ENCODE measurements around the gene GRK4. TPM values are rescaled to one million over a fixed set of nuclear protein-coding genes. Genes with fewer than 3 reads are reported as not detected.

GRK4 gene
- total RNA-seq, 1 experiment from 2014 or later: 4.2 TPM

DNA sequence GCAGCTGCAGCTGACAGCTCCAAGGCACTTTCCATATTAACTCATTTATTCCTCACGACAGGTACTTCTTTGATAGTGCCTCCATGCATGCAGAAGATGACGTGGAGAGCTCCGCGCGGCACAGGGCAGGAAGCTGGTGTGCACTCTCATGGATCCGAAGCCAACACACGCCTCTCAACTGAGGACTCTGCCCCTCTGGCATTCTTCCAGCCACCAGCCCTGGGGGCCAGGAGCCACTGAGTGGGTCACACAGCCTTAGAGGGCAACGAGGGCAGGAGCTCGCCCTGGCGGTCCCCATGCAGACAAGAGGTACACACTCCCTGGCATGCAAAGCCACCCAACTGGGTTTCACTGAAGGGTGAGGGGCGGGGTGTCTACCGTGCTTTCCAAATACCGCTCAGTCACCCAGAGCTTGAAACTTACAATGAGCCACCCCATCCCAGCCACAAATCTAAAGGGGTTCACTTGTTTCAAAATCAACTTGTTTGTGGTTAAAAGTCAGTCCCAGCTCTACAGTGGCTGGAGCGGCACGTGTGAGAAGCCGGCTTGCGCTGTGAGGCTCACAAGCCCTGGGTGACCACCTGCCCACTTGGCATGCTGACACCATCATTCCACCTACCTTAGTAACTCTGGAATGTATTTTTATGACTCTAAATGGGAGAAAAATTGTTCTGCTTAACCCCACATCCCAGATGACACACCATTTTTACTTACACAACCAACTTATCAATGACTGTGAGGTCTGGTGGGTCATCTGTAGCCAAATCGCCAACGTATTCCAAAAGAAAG lies 16.4 kb upstream of the GRK4 start:
- peaks cover 77 to 88% of the 10 kb centered on the region in 2 experiments for H3K36me3 ChIP-seq (ENCODE audit: control insufficient read depth in 1 of 2, insufficient read depth in 2 of 2, low read length in 2 of 2)
- ChIA-PET RAD21 (ENCODE audit: low non-redundant PET in 1 of 2, low total read pairs in 2 of 2, uncharacterized antibody in 2 of 2, unreplicated experiment in 2 of 2) (no interaction called here), POLR2A (no interaction called here), CTCF (no interaction called here)
- no peaks in the 10 kb centered on the region for H3K27me3 ChIP-seq (ENCODE audit: insufficient read depth, low read length)
- no peak overlapping the region for H3K27ac ChIP-seq (ENCODE audit: low read depth, low read length)
- H3K79me2 ChIP-seq (ENCODE audit: insufficient read depth, low read length): peaks cover 62% of the 10 kb centered on the region
- no peaks in the 10 kb centered on the region for H3K9me3 ChIP-seq (ENCODE audit: control insufficient read depth in 1 of 2, insufficient read depth in 1 of 2, low read depth in 1 of 2, low read length in 2 of 2)
- DNase-seq (ENCODE audit: low read depth, low spot score): no peak
- TF ChIP-seq ZNF274 (IDR thresholded peaks at IDR 0.05; ENCODE audit: low read depth, low read length): no peak
- no peak for TF ChIP-seq FOSL1 (IDR thresholded peaks at IDR 0.05; ENCODE audit: low read depth)
- no peak for ATAC-seq
- H3K4me3 ChIP-seq (replicated peaks in 1 of 2; ENCODE audit: low read depth in 1 of 2, low read length in 2 of 2): no peak overlapping the region
- no peak overlapping the region for H2AFZ ChIP-seq (ENCODE audit: low read depth, low read length, poor library complexity, severe bottlenecking)
- H4K20me1 ChIP-seq (ENCODE audit: insufficient read depth): peaks cover 9% of the 10 kb centered on the region; the same call in 1 of the 2 replicates
- no peaks in the 10 kb centered on the region for H3K4me1 ChIP-seq (ENCODE audit: control insufficient read depth in 1 of 2, insufficient read depth in 2 of 2, low read length in 2 of 2)
- H3K9me2 ChIP-seq (ENCODE audit: insufficient read depth): no peaks in the 10 kb centered on the region
- no TSS peak for BruUV-seq (replicated peaks)
- intact Hi-C loops (cut with micrococcal nuclease): no loop called here
- no peak overlapping the region for H3K4me2 ChIP-seq (ENCODE audit: low read length)
- no peak overlapping the region for H3K9ac ChIP-seq (ENCODE audit: low read length)

DNA sequence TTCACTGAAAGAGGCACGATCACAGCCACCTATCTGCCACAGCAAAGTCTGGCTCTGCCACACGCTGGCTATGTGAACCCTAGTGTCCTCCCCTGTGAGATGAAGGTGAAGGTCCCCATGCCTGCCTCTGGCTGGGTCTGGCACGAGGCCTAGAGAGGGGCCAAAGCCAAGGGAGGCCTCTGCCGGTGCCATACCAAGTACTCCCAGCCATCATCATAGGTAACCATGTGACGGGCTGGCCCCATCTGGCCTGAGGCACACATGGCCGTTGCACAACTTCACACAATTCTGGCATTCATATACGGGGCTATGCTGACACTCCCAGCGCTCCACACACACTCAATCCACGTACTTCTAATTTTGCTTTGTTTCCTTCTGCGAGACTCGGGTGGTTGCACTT lies 15.4 kb upstream of the GRK4 start:
- ChIA-PET POLR2A (interaction anchor here (1.6 kb wide), 1 partner anchor 11 kb away, joined by 3 read pairs; no protein-coding TSS in a partner anchor), CTCF (interaction anchor here (1.6 kb wide), 1 partner anchor 12 kb away, joined by 5 read pairs; no protein-coding TSS in a partner anchor), RAD21 (ENCODE audit: low non-redundant PET in 1 of 2, low total read pairs in 2 of 2, uncharacterized antibody in 2 of 2, unreplicated experiment in 2 of 2) (no interaction called here)
- H3K9me2 ChIP-seq (ENCODE audit: insufficient read depth): no peaks in the 10 kb centered on the region
- intact Hi-C loops (cut with micrococcal nuclease): no loop called here
- H2AFZ ChIP-seq (ENCODE audit: low read depth, low read length, poor library complexity, severe bottlenecking): no peak overlapping the region
- H4K20me1 ChIP-seq (ENCODE audit: insufficient read depth): peaks cover 9% of the 10 kb centered on the region; the same call in 1 of the 2 replicates
- H3K4me2 ChIP-seq (ENCODE audit: low read length): no peak overlapping the region
- no peak for DNase-seq (ENCODE audit: low read depth, low spot score)
- BruUV-seq (replicated peaks): no TSS peak
- H3K9me3 ChIP-seq (ENCODE audit: control insufficient read depth in 1 of 2, insufficient read depth in 1 of 2, low read depth in 1 of 2, low read length in 2 of 2): no peaks in the 10 kb centered on the region
- no peaks in the 10 kb centered on the region for H3K27me3 ChIP-seq (ENCODE audit: insufficient read depth, low read length)
- no peaks in the 10 kb centered on the region for H3K4me1 ChIP-seq (ENCODE audit: control insufficient read depth in 1 of 2, insufficient read depth in 2 of 2, low read length in 2 of 2)
- H3K36me3 ChIP-seq (ENCODE audit: control insufficient read depth in 1 of 2, insufficient read depth in 2 of 2, low read length in 2 of 2): peaks cover 74 to 82% of the 10 kb centered on the region in 2 experiments
- no peak overlapping the region for H3K27ac ChIP-seq (ENCODE audit: low read depth, low read length)
- no peak overlapping the region for H3K9ac ChIP-seq (ENCODE audit: low read length)
- peaks cover 65% of the 10 kb centered on the region for H3K79me2 ChIP-seq (ENCODE audit: insufficient read depth, low read length)
- H3K4me3 ChIP-seq (replicated peaks in 1 of 2; ENCODE audit: low read depth in 1 of 2, low read length in 2 of 2): no peak overlapping the region
- no peak for ATAC-seq
- TF ChIP-seq FOSL1 (IDR thresholded peaks at IDR 0.05; ENCODE audit: low read depth): no peak
- TF ChIP-seq, protein P1, sequence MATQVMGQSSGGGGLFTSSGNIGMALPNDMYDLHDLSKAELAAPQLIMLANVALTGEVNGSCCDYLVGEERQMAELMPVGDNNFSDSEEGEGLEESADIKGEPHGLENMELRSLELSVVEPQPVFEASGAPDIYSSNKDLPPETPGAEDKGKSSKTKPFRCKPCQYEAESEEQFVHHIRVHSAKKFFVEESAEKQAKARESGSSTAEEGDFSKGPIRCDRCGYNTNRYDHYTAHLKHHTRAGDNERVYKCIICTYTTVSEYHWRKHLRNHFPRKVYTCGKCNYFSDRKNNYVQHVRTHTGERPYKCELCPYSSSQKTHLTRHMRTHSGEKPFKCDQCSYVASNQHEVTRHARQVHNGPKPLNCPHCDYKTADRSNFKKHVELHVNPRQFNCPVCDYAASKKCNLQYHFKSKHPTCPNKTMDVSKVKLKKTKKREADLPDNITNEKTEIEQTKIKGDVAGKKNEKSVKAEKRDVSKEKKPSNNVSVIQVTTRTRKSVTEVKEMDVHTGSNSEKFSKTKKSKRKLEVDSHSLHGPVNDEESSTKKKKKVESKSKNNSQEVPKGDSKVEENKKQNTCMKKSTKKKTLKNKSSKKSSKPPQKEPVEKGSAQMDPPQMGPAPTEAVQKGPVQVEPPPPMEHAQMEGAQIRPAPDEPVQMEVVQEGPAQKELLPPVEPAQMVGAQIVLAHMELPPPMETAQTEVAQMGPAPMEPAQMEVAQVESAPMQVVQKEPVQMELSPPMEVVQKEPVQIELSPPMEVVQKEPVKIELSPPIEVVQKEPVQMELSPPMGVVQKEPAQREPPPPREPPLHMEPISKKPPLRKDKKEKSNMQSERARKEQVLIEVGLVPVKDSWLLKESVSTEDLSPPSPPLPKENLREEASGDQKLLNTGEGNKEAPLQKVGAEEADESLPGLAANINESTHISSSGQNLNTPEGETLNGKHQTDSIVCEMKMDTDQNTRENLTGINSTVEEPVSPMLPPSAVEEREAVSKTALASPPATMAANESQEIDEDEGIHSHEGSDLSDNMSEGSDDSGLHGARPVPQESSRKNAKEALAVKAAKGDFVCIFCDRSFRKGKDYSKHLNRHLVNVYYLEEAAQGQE (IDR thresholded peaks at IDR 0.05; ENCODE audit: low read depth): no peak
- no peak for TF ChIP-seq TCF7L2 (IDR thresholded peaks at IDR 0.05; ENCODE audit: borderline replicate concordance, extremely low read depth, insufficient read depth, insufficient read length)
- TF ChIP-seq SIN3A (IDR thresholded peaks at IDR 0.05; ENCODE audit: low read depth): no peak
- TF ChIP-seq SRF (IDR thresholded peaks at IDR 0.05; ENCODE audit: low read depth): no peak
- no peak for TF ChIP-seq EZH2 (IDR thresholded peaks at IDR 0.05)
- no peak for TF ChIP-seq POLR2AphosphoS5 (IDR thresholded peaks at IDR 0.05; ENCODE audit: low read depth, low read length)
- no peak for TF ChIP-seq MAX (IDR thresholded peaks at IDR 0.05)
- TF ChIP-seq ELF1 (IDR thresholded peaks at IDR 0.05; ENCODE audit: borderline replicate concordance, low read depth): no peak
- TF ChIP-seq ATF3 (IDR thresholded peaks at IDR 0.05): no peak
- TF ChIP-seq RAD21 (IDR thresholded peaks at IDR 0.05; ENCODE audit: low read depth): no peak
